GM21723 (cell line): ENCODE measurements around the gene LYSMD1.
"Not testable (repeated sequence)": the region's sequence is repeated elsewhere in the genome, so short reads cannot be mapped to it uniquely, and the experiment has no call there.

ENCODE experiments used
- ATAC-seq: cut with Tn5 transposase; IDR thresholded peaks from one replicate; pipeline ENCODE4 v1.9.1; 2021; ENCODE audit warnings: mild to moderate bottlenecking, moderate library complexity; ENCODE audit not compliant: unreplicated experiment

LYSMD1 gene

DNA sequence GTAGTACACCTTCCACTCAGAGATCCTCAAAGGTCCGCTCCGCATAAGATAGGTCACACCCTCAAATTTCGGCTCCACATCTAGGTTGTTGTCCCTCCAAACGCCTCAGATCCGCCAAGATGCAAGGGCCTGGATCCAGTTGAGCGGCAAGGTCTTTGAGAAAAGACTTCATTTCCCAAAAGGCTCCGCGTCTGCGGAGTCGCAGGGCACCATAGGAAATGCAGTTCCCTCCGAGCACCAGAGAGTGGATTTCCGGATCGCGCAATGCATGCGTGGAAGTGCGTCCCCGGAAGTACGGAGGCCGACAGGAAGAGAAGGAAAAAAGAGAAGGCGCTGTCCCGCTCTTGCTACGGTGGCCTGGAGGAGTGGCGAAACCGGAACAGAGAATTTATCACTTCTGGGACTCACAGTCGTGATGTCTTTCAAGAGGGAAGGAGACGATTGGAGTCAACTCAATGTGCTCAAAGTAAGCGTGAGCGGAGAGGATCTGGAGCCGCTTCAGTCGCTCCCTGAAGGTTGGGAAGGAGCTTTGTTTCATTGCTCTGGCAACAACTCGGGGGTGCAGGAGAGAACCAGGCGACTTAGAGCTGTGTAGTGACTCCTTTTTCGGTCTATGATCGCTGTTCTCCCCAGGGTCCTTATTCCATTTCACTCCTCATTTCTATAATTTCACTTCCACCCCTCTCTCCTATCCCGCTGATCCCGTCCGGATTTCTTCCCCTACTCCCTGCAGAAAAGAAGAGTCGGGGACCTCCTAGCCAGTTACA is at the start of gene LYSMD1, which contains the start of gene SCNM1:
Gene LYSMD1, minus strand, starts transcription at position 165 of the 767 bp plus-strand sequence. CDS start 644 bp downstream, outside the sequence.
Gene SCNM1, plus strand, starts transcription at position 407 of the 767 bp plus-strand sequence. Its CDS starts 9 bp downstream, at position 416.
- peak; percentile 82 for ATAC-seq

- no peak for ATAC-seq
Observed at GRCh38 chr1:151213560-151213959, 47.9 kb upstream of the LYSMD1 start.

GRCh38 chr1:151211972-151212705 is 46.4 kb upstream of the LYSMD1 start:
- no peak for ATAC-seq

GRCh38 chr1:151210830-151211229 is 45.1 kb upstream of the LYSMD1 start:
- no peak for ATAC-seq

DNA sequence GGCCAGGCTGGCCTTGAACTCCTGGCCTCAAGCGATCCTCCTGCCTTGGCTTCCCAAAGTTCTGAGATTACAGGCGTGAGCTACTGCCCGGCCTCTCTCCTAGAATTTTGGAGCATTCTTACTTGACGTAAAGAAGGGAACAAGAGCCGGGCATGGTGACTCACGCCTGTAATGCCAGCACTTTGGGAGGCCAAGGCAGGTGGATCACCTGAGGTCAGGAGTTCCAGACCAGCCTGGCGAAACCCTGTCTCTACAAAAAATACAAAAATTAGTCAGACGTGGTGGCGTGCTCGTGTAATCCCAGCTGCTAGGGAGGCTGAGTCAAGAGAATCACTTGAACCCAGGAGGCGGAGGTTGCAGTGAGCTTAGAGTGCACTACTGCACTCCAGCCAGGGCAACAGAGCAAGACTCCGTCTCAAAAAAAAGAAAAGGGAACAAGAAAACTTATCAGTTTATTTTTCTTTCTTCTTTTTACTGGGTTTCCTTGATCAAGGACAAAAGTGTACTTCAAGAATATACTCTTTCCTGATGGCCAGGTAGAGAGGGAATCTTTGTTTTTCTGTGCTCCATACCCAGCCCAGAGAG is 39.8 kb upstream of the LYSMD1 start:
- not testable (repeated sequence) for ATAC-seq

DNA sequence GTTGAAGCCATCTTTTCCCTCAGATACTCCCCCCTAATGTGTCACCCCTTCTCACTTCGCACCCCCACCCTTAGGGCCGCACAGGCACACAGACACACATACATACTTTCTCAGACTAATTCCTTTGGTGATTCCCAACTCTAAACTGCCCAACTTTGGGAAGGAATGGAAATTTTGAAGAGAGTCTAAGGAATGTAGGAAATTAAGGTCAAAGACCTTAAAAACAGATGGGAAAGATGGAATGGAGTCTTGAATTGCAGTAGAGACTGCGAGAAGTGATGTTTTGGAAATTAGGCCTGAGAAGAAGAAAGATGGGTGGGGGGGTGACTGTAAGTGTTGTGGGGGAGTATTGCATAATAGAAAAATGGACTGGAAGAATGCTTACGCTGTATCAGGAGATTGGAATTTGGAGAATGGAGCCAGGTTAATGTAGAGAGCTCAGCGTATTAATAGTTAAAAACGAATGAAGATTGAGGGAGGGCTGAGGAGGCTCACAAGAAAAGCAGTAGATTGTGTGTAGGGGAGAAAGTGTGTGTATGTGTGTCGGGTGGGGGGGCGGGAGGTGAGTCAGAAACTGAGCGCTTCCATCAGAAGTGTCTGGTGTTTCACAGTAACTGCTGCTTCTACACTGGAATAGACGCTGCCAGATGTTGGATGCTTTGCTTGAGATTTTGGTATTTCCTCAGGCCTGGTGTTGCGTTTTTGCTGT is 34.3 kb upstream of the LYSMD1 start:
- ATAC-seq = no peak

DNA sequence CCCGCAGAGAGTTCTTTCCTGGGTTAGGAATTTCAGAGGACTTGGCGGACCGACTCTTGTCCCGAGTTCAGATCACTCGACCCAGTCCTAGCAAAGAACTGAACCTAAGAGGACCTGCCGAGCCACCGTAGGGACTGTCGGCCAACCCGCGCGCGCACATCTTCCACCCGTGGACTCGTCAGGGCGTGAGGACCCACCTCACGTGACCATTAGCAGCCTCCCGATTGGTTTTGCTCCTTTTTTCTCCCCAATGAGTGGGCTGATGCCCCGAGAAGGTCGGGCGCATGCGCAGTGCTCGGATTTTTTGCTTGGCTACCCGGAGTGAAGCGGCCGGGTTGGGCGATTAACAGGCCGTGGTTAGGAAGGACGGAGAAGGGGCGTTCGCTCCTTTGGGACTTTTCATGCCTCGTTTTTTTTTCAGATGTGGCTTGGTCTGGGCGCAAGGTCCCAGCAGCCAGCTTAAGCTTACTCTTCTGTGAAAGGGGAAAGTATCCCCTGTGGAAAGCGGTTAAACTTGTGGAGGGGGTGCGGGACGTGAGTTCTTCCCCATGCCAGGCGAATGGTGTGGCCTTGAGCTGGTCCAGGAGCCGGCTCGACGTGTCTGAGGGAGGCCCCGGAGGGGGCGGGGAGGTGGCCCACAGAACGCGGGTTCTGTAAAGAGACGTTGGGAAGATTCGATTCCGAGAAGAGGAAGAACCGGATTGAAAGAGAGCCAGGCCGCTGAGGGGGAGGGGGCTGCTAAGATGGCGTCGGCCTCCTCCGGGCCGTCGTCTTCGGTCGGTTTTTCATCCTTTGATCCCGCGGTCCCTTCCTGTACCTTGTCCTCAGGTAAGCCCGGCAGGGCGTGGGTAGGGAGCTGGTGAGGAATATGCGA is 32.8 kb upstream of the LYSMD1 start, which contains the start of gene PIP5K1A:
Gene PIP5K1A, plus strand, starts transcription at position 299 of the 874 bp plus-strand sequence. Its CDS starts 445 bp downstream, at position 744.
- ATAC-seq = peak; percentile 76

DNA sequence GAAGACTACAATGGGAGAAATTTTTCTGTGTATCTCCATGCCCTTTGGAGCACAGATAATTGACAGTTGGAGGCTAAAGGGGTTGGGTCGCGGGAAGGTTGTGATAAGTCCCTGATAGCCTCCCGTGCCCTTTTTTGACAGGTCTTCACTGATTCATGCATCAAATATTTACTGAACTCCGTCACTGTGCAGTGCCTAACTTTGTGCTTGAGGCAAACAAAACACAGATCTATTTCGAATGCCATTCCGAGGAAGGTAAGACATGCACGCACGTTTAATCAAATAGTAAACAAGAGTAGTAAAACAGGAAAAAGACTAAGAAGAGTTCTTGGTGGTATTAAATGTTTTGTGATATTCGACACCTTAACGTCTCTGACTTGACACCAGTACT is 32.2 kb upstream of the LYSMD1 start:
- ATAC-seq = no peak

GRCh38 chr1:151196292-151196800 is 30.6 kb upstream of the LYSMD1 start:
- no peak for ATAC-seq

- not testable (repeated sequence) for ATAC-seq
Observed at GRCh38 chr1:151194894-151195594, 29.3 kb upstream of the LYSMD1 start.

GRCh38 chr1:151193856-151194255 is 28.2 kb upstream of the LYSMD1 start:
- no peak for ATAC-seq

GRCh38 chr1:151193304-151193703 is 27.6 kb upstream of the LYSMD1 start:
- no peak for ATAC-seq

DNA sequence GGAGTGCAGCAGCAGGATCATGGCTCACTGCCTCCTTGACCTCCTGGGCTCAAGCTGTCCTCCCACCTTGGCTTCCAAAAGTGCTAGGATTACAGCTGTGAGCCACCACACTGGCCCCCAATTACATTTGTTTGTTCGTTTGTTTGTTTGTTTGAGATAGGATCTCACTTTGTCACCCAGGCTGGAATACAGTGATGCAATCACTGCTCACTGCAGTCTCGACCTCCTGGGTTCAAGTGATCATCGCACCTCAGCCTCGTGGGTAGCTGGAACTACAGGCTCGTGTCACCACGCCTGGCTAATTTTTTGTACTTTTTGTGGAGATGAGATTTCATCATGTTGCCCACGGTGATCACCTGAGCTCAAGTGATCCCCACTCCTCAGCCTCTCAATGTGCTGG is 26.3 kb upstream of the LYSMD1 start:
- ATAC-seq = no peak

DNA sequence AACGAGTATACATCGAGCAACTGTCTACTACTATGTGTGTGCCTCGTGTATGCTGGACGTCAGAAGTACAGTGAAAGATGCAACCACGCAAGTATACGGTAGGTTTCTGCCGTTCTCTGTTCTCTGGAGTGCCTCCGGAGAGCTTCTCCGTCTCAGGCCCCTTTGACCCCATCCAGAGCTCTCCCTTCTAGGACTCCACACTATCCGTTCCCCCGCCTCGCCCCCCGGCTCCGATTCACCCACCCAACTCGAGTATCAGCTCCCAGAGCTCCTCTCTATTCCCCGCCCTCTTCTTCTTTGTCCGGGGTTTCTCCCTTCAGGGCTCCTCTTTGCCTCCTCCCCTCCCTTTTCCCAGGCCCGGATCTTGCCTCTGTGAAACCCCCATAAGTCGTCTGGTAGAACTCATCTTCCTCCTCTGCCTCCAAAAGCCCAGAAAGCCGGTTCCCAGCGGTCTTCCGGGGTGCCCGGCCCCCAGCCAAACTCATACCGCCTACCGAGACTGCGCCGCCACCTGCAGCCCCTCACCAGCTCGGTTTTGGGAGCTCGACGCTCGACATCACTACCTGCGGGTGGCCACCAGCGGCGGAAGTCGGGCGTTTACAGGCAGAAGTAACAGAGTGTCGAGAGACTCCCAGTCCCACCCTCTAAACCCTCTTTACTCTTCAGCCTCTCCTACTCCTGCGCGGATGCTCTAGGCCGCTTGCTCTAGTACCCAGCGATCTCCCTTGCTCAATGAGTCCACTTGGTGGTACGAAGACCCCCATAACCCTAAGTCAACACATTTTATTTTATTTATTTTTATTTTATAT is 24.1 kb upstream of the LYSMD1 start, which contains the start of gene VPS72:
Gene VPS72, minus strand, starts transcription at position 561 of the 809 bp plus-strand sequence. Its CDS starts 76 bp downstream, at position 485.
- ATAC-seq = peak; percentile 77

- not testable (repeated sequence) for ATAC-seq
Observed at GRCh38 chr1:151188667-151189066, 23.0 kb upstream of the LYSMD1 start.

DNA sequence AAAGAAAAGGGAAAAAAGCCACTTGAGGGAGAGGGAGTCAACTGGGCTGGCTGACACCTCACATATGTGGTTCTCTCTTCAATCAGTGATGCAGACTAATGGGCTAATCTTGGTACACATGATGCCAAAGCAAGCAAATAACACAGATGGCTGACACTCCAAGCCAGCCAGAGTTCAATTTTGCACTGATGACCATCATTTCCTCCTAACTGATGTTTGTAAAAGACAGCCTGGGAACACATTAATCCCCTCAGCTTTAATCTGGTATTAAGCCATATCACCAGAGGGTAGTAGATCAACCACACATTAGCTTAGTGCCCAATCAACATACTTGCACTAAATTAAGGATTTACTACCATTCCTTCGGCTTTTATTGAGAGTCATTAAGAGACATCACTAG is 21.5 kb upstream of the LYSMD1 start:
- no peak for ATAC-seq

GRCh38 chr1:151184211-151184610 is 18.5 kb upstream of the LYSMD1 start:
- no peak for ATAC-seq

- ATAC-seq = no peak
Observed at GRCh38 chr1:151176514-151177045, 10.9 kb upstream of the LYSMD1 start.
